Activated naive CD4-positive, alpha-beta T cell (primary cell): ENCODE measurements around the gene MAGEA6.

Experiments used
- DNase-seq, 4 experiments: peaks; one replicate each; lab custom pipeline; 2025; lab: John Stamatoyannopoulos, UW

Gene MAGEA6

GRCh38 chrX:152733261-152733975 lies 36.1 kb downstream of the MAGEA6 start, which contains the start of the genes CSAG1 and MAGEA12:
Gene CSAG1, minus strand, starts transcription at chrX:152733721. Its CDS starts 1,261 bp downstream, at chrX:152732460.
Gene MAGEA12, plus strand, starts transcription at chrX:152733757. Its CDS starts 2,405 bp downstream, at chrX:152736162.
- DNase-seq, result no peak

DNA sequence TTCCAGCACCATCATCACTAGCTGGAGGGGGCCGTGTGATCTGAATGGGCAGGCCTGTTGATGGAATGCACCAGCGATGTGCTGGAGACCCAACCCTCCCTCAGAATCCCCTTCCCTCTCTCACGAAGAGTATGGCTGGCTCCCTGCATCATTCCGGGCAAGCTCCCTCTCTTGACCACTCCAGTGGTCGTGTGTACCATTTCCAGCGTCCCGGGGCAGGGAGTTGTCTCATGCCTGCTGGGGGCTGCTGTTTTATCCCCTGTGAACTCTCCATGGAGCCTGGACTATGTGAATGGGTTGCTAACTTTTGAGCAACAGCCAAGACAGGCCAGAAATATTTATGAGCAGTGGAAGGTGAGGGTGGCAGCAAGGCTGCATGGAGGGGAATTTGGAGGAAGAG lies 44.1 kb downstream of the MAGEA6 start:
- no peak for DNase-seq
